Activated naive CD4-positive, alpha-beta T cell treated with Interleukin-2 at 50 U/mL for 16 hours (primary cell): ENCODE measurements around the gene PTPN13.

Experiments used
- DNase-seq: peaks from one replicate; pipeline ENCODE4 v3.0.0-alpha.2; 2020

Gene PTPN13

DNA sequence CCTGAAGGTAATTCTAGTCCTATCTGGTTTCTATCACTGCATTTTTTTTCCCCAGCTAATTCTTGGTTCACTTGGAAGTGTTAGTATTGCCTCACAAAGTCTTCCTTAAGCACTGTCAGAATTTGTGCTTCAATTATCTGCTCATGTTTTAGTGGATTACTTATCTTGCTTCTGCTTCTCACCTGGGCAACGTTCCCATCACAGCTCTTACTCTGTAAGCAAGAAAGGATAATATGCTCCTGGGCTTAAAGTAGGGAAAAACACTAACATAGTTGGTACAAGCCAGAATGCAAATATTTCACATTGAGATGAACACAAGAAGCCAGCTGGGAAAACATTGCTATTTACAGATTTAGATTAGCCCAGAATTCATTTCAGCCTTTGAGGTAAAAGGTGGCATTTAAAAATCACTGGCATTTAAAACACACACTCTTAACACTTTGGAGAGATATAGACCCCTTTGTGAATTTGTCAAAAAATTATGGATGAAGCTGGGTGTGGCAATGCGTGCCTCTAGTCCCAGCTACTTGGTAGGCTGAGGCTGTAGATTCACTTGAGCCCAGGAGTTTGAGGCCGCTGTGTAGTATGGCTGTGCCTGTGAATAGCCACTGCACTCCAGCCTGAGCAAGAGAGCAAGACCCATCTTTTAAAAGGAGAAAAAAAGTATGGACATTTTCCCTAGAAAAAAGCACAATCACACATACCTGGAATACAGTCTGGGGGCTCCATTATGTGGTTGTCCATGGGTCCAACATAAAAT, 6.6 kb upstream of the PTPN13 start:
- no peak for DNase-seq

DNA sequence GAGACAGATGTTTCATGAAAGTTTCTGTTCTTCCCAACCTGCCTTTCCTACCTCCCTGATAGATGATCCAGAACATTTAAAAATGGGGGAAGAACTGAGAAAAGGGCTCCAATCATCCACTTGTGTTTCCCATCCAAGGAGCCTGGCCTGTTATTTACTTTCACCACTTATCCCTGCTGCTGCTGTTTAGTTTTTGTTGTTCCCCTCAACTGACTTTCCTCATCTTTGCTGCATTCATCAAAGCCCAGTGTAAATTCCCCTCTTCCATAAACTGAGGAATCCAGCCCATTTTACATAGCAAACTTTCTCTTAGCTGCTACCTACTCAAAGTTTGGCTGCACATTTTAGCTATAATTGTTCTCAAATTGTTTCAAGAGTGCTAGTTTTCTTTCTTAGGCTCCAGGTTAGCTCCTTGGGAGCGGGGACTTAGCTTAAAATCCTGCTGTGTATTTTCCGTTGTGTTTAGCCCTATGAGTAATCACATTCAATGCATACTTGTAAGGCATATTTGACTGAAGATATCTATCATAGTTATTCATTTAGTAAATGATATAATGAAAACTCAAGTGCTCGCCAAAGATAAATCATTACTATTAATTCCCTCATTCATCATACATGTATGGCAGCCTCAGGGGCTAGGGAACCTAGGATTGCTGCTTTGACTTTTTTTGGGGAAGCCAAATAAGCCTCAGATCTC, 1.4 kb upstream of the PTPN13 start:
- no peak for DNase-seq

DNA sequence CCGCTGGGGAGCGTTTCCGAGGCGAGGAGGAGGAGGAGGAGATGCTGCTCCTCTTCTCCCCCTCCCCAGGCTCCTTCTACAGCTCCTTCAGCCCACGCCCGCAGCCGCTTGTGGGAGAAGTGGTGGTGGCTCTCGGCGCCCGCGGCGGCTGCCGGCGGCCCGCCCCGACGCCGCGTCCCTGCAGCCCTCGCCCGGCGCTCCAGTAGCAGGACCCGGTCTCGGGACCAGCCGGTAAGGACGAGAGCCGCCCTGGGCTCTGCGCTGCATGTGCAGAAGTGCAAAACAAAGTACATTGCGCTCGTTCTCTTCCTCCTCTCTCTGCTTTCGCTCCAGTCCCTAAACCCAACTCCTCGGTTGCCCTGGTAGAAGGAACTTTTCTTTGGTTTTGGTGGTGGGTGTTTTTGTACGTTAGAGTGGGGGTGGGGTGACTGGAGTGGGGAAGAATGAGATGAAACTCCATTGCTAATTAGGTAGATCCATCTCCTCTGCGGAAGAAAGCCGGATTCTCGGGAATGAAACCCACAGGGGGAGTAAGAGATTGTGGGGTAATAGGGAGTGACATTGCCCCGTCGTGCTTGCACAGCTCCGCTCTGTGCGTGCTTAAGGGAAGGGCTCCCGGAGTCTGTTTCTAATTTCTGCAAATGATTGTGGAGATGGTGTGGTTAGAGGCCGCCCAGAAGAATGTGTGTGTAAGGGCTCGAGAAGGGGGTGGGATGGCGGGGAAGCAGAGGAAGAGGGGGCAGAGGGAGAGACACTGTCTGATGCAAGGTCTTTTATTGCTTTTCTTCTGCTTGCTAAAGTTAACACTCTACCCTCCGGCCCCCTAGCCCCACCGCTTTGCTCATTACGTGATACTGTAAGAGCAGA, 677 bp downstream of the PTPN13 start:
- peak; percentile 32 for DNase-seq

DNA sequence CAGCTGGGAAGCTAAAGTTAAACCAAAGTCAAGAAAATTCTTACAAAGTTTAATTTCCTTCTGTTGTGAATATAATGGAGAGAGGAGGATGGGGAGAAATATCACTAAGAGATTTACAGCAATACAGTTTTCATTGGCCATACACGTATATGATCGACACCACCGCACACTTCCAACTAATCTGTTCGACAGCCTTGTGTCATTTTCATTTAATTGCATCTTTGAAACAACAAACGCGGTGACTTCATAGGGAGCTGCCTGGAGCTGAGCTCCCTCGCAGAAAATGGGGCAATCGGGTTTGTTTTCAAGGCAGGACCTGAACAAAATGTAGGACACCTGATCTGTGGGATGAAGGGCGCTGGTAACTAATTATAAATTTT, 1.3 kb downstream of the PTPN13 start:
- DNase-seq = peak; percentile 10

DNA sequence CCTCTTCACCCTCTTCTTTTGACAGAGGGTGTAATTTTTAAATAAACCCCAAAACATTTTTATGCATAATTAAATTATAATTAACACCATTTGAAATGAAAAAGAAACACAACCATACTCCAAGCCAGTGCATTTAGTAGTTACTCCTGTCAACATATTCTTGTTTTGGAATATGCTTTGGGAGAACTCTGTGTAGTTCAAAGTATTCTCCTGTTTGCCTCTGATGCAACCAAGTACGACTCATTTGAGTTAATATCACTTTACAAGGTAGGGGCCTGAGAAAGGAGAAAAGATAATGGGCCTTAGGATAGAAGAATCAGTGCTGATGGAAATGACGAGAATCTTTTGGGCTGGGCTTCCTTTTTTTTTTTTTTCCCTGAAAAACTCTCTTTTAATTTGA, 2.7 kb downstream of the PTPN13 start:
- DNase-seq = no peak

DNA sequence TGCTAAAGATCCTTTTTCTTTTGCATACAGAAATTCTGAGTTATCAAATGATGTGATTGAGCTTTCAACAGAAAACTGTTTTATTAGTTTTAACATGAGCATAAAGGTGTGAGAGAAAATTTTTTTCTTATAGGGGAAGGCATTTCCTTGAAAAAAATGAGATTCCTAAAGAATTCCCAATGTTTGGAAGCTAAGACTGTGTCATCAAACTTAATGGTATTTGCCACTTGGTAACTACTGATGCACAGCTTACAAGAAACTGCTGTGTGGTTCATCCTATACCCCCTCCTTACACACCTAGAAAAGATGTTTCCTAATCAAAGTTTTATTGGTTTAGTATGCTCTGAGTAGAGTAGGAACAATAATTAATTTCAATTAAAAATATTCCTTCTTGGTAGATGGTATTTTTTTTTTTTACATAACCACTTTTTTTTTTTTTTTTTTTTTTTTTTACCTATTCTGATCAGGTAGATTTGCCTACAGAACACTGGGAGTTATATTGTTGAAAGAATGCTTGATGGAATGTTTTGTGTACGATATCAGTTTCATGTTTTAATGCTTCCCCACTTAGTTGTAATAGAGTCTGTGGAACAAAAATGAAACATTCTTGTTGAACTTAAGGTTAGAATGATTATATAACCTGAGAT, 6.0 kb downstream of the PTPN13 start:
- no peak for DNase-seq

DNA sequence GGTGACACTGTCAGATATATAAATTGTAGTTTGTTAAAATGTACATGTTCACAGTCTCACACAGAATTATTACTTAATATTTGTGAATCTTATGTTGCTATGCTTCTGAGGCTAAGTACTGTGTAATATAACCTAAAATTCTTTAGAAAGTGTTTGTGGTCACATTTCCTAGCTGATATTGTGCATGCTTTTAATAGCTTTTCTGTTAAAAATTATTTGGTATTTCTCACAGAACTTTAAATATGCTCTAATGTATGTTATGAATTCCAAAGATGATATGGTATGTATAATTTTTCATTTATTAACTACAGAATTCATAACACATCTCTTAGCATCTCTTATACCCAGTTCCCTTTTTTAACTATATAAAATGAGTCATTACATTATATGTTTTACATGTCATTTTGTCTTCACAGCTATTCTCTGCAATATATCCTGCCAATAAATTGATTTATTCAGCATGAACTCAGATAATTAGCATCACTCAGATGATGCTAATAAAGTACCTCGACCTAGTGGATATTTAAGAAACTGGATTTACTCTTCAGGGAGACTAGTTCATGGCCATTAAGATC, 9.3 kb downstream of the PTPN13 start:
- no peak for DNase-seq

DNA sequence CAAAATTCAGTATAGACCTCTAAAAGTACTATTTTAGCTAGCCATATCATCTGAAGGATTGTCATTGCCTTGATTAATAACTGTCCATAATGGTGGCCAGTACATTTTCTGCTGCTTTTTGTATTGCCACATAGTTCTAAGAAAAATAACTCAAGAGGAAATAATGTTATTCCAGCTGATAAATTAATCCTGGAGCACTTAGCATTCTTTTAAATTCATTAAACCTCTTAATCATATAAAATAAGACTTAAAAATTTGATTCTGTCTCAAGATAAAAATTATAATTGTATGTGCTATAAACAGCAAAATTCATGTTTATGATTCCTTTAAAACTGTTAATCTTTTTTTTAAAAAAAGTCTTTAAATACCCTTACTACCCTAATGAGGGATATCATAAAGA, 12.7 kb downstream of the PTPN13 start:
- no peak for DNase-seq

DNA sequence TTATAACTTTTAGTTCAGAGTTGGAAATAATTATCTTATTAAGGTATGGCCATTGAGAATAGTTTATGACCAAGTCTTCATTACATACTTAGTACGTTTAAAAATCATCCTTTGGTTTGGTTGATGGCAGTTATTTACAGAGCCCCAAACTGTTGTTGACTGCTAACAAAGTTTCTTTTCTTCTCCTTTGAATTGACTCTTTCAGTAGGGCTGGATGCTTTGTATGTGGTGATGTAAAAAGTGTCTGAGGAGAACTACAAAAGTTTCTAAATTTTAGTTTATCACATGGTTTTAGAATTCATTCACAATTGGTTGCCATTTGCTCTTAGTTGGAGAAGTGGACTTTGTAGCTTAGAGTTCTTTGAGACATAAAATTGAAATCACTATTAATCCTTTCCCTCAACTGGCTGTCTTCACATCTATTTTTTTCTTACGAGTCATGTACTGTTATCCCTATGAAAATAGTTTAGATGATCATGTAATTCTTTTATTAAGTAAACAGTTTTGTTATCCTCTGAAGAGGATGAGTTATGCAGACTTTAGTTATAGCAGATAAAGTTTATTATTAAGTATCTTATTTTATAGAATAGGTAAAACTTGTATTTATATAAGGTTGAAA, 14.8 kb downstream of the PTPN13 start:
- DNase-seq = no peak

DNA sequence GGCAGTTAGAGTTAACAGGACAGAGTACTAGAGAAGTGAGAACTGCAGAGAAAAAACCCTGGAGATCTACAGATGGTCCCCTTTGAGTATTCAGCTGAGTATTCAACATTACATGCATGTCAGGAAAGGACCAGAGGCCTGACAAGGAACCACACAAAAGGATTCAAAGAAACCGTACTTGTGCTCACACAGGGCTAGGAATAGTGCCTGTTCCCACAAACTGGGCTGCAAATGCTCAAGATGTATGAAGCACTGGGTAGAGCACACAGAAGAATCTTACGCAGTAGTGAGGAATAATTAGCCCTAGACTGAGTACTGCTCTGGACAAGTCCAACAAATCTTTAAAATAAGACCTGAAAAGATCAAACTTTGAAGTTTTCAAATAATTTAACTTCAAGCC, 17.6 kb downstream of the PTPN13 start:
- no peak for DNase-seq

DNA sequence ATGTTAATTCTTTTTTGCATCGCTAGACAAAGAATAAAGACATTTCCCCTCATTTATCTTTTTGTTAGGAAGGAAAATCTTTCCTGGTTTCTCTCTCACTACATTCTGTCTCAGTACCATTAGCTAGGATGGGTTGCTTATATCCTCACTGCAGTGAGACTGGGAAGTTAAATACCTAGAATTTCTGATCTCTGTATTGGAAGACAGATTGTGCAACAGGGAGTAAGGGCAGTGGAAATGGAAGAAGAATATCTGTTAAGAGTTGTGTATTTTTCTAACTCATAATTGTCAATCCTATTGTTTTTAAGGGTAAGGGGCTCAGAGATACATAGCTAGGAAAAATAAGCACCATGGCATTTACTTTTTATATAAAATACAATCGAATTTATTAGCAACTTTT, 19.6 kb downstream of the PTPN13 start:
- DNase-seq = no peak

DNA sequence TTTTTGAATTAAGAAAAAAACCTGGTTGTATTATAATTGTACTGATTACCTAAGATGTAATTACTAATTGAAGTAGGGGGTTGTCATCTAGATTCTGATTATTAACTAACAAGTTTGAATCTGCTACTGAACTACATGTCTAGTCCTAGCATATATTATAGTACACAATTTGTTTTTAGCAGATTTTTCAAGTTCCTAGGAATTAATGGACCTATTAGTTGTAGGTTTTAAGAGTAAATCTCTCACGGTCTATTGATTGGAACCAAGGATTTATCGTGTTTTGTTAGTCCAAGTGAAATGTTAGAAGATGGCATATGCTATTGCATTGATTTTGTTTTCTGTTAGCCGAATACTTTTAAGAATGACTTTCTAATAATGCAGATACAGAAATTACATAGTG, 20.8 kb downstream of the PTPN13 start:
- DNase-seq = no peak

DNA sequence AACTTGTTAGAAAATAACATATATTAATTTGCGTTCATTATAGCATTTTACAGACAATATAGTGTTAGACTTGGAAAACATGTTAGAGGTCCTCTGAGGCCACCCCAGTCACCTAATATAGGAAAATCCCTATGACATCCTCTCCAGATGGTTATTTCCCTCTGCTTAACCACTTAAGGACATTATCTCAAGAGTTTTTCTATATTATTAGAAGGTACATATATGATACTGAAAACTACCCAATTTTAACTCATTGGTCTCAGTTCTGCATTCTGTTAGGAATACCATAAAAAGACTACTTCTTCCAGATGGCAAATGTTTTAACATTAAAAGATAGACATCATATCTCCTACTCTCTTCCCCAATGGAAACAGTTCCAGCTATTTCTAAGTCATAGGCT, 21.4 kb downstream of the PTPN13 start:
- no peak for DNase-seq

DNA sequence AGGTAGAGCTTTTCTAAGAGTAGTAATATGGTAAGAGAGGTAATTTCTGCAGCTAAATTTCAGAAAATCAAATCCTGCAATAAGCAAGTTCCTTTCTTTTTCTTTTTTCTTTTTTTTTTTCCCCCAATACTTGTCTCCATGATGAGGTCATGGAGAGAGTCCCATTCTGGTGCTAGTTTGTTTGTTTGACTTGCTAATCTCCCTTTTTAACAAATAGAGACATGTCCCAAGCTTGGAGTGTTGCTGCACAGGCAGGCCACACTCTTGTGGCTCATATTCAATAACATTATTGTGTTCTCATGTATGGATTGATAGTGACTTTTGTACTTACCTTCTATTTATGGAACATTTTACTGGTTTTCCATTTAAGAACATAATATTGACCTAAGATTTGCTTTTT, 25.5 kb downstream of the PTPN13 start:
- no peak for DNase-seq

DNA sequence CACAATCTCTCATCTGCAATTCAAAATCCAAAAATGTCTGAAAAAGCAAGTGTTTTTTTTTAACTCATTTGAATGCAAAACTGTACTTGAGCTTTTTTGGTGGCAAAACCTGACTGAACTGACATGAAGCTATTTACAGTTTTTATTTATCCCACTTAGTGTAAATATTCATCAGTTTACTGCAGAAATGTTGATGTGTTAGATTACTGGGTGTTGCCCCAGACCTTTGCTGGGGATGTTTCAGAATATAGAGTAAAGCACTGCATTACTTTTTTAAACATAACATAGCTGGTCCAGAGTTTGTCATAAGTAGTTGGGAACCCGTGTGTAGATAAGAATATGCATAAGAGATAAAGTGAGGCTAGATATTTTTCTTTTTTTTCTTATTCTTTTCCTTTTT, 27.3 kb downstream of the PTPN13 start:
- no peak for DNase-seq

DNA sequence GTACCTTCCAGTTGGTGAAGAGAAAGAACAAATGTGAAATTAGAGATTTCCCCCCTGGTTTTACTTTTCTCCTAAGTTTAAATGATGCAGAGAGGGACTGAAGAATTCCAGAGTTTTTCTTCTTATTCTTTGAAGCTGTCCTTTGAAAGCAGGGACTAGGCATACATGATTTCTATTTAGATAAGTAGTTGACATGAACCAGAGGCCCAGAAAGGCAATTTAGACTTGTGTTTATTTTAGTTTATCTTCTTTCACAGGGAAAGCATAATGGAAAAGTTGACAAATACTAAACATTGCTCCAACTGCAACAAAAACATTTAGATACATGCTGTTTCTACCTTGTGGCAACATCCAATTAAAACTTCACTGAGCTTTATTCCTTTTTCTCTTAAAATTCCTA, 32.0 kb downstream of the PTPN13 start:
- no peak for DNase-seq

DNA sequence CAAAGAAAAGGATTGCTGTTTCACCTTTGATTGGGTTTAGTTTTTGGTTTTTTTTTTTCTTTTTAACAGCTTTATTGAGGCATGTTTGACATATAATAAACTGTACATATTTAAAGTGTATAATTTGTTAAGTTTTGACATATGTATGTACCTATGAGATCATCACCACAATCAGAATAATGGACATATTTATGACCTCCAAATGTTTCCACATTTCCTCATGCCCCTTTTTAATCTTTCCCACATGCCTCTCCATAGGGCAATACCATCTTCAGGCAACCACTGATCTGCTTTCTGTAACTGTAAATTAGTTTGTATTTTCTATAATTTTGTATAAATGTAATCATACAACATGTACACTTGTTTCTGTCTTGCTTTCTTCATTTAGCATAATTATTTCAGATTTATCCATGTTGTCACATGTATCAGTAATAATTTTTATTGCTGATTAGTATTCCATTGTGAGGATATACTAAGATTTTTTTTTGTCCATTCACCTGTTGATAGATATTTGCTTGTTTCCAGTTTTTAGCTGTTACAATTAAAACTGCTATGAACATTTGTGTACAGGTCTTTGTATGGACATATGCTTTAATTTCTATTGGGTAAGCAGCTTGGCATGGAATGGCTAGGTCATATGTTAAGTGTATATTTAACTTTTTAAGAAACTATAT, 33.5 kb downstream of the PTPN13 start:
- DNase-seq = no peak

DNA sequence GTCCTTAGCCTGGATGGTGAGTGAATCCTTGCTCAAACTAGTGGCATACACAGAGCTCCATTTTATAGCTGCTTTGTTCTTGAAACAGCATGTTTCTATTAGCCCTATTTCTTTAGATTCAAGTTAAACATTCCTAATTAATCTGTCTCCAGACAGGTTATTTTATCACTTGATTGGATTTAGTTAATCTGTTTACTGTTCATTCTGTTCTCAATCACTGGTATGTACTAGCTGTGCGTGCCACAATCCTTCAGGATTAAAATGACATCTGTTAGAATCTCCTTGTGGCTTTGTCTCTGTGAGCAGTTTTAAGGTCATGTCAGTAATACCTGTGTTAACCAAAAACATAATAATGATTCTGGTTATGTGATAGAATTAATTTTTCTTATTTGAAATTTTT, 36.5 kb downstream of the PTPN13 start:
- DNase-seq = no peak

DNA sequence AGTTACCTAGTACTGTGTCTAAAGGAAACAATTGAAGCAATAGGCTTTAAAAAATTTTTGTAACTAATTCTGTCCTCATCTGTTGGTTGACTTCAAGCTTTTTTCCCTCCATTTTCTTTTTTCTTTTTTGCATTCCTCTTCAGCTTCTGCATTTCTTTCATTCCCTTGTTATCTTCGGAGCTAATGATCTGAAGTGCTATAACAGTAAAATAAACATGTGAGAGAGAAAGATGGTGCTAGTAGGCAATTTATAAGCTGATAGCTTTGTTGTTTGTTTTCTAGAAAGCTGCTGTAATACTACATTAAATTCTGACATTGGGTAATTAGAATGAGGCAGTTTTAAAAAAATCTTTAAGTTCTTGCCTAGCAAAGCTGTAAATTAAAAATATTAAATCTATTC, 37.1 kb downstream of the PTPN13 start:
- no peak for DNase-seq

DNA sequence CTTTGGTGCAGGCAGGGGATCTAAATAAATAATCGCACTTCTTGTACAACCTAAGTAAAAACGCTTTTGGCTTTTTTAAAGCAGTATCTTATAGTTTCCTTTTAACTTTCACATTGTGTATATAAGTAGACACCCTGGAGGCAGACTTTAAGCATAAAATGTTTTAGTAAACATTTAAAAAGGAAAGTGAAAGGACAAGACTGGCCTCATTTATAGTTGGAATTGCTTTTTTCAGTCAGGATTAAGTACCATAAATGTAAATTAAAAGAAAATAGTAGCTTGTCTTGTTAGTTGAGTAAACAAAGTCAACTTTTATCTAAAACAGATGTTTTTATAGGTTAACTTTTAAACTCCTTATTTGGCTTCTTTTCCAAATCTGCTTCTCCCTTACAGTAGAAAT, 39.7 kb downstream of the PTPN13 start:
- no peak for DNase-seq

DNA sequence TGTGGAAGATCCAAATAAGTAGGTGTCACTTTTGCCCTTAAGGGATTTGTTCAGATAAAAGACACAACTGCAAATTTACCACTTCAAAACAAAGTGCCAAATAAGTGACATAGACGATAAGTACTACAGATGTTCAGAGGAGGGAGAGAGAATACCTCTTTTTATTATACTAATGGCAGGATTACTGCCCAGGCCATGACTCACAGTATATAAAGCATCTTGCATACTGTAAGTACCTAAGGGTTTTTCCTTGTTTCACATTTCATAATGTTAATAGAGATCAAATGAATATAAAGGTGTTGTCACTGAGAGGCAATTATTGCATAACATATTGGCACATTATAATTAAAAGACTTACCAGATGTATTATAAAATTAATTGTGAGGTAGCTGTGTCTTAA, 46.4 kb downstream of the PTPN13 start:
- DNase-seq = no peak

DNA sequence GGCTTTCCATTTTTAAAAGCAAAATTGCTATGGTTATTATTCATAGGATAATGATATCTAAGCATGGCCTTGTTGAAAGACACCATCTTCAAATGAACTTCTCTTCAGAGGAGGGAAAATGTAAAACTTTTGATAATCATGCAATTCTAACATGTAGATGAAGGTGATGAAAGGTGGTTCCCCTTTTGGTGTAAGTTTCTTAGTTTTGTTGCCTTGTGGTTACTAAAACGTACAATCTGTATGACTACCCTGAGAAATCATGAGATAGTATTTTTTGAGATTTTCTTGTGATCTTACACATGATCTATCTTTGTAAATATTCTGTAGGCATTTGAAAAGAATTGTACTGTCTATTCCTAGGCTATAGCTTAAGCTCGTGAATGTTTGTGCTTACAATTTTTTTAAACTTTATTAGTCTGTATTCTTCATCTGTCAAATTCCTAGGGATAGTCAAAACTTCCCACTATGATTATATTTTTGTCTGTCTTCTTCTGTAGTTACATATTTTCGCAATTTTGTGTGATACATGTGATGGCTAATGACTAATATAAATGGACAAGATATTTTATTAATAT, 47.5 kb downstream of the PTPN13 start:
- DNase-seq = no peak
